ENCODE results near the gene PARD3.

The PARD3 gene

DNA sequence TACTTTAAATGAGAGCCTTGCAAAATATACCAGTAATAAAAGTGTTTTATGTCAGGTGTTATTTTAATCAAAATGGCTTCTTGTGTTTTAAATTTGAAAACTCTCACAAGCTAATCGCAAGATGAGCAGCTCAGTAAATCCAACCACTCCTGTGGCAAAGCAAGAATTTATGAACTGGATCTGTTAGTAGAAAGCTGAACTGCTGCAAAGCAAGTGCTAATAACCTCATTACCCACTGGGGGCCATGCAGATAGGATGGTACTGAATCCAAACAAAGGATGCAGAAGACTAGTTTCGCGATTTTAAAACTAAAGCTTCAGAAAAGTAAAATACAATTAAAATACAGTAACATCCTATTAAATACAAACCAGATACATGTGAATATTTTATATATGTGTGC, 468.0 kb downstream of the PARD3 start:
- TF ChIP-seq TAF1 (IDR thresholded peaks at IDR 0.05; ENCODE audit: borderline replicate concordance, insufficient read depth, low read length): no peak
- no peak for TF ChIP-seq SIN3A (IDR thresholded peaks at IDR 0.05; ENCODE audit: borderline replicate concordance, insufficient read depth, low read length)
- no peak for TF ChIP-seq POLR2AphosphoS5 (IDR thresholded peaks at IDR 0.05; ENCODE audit: low read depth, low read length)
- TF ChIP-seq, protein P1, sequence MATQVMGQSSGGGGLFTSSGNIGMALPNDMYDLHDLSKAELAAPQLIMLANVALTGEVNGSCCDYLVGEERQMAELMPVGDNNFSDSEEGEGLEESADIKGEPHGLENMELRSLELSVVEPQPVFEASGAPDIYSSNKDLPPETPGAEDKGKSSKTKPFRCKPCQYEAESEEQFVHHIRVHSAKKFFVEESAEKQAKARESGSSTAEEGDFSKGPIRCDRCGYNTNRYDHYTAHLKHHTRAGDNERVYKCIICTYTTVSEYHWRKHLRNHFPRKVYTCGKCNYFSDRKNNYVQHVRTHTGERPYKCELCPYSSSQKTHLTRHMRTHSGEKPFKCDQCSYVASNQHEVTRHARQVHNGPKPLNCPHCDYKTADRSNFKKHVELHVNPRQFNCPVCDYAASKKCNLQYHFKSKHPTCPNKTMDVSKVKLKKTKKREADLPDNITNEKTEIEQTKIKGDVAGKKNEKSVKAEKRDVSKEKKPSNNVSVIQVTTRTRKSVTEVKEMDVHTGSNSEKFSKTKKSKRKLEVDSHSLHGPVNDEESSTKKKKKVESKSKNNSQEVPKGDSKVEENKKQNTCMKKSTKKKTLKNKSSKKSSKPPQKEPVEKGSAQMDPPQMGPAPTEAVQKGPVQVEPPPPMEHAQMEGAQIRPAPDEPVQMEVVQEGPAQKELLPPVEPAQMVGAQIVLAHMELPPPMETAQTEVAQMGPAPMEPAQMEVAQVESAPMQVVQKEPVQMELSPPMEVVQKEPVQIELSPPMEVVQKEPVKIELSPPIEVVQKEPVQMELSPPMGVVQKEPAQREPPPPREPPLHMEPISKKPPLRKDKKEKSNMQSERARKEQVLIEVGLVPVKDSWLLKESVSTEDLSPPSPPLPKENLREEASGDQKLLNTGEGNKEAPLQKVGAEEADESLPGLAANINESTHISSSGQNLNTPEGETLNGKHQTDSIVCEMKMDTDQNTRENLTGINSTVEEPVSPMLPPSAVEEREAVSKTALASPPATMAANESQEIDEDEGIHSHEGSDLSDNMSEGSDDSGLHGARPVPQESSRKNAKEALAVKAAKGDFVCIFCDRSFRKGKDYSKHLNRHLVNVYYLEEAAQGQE (IDR thresholded peaks at IDR 0.05; ENCODE audit: insufficient read depth in 1 of 2, low read depth in 2 of 2, low read length in 2 of 2): no peak
- TF ChIP-seq FOXP2 (optimal IDR thresholded peaks at IDR 0.05; ENCODE audit: borderline replicate concordance, extremely low read depth, extremely low read length, insufficient read depth): no peak

DNA sequence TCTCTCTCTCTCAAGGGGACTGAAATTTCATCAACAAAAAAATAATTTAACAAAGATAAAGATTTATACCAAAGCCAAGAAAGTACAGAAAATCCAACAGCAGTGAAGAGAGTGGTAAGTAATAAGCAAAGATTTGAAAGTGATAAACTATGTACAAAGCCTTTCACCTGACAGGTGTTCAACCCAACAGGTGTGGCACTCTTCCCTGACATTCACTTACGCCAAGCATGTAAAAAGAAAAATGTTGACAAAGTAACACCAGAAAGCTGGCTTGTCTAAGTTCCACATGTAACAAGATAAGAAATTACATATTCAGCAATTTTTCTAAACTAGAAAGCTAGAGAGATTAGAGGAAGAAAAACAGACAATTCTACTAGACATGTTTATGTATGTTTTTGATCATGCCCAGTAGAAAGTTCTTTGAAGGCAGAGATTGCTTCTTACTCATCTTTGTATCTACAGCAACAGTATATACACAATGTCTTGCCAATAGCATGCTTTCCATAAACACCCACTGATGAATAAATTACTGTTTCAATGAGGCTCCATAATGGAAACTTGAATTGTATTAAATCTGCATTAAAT, 468.5 kb downstream of the PARD3 start:
- TF ChIP-seq SIN3A (IDR thresholded peaks at IDR 0.05; ENCODE audit: borderline replicate concordance, insufficient read depth, low read length) (no peak), POLR2AphosphoS5 (IDR thresholded peaks at IDR 0.05; ENCODE audit: low read depth, low read length) (no peak), TAF1 (IDR thresholded peaks at IDR 0.05; ENCODE audit: borderline replicate concordance, insufficient read depth, low read length) (no peak), FOXP2 (optimal IDR thresholded peaks at IDR 0.05; ENCODE audit: borderline replicate concordance, extremely low read depth, extremely low read length, insufficient read depth) (no peak)
- TF ChIP-seq, protein P1 (IDR thresholded peaks at IDR 0.05; ENCODE audit: insufficient read depth in 1 of 2, low read depth in 2 of 2, low read length in 2 of 2): no peak

DNA sequence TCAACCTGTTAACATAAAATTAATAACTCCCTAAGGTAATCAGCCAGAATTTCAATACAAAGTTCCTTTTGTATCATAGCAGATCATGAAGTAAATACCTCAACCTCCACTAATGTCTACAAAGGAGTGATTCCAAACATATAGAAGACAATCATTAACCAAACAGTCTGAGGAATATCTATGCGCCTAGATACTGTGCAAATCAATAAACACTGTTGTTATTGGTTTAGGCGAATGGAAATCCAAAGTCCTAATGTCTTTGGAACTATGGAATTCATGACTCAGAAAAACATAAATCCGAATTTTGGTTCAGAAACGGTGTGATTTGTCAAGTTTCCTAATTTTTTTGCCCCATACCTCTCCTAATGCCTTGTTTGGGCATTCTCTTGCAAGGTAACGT, 469.7 kb downstream of the PARD3 start:
- TF ChIP-seq FOXP2 (optimal IDR thresholded peaks at IDR 0.05; ENCODE audit: borderline replicate concordance, extremely low read depth, extremely low read length, insufficient read depth) (no peak), SIN3A (IDR thresholded peaks at IDR 0.05; ENCODE audit: borderline replicate concordance, insufficient read depth, low read length) (no peak), TAF1 (IDR thresholded peaks at IDR 0.05; ENCODE audit: borderline replicate concordance, insufficient read depth, low read length) (no peak), POLR2AphosphoS5 (IDR thresholded peaks at IDR 0.05; ENCODE audit: low read depth, low read length) (no peak)
- TF ChIP-seq, protein P1 (IDR thresholded peaks at IDR 0.05; ENCODE audit: insufficient read depth in 1 of 2, low read depth in 2 of 2, low read length in 2 of 2): no peak

DNA sequence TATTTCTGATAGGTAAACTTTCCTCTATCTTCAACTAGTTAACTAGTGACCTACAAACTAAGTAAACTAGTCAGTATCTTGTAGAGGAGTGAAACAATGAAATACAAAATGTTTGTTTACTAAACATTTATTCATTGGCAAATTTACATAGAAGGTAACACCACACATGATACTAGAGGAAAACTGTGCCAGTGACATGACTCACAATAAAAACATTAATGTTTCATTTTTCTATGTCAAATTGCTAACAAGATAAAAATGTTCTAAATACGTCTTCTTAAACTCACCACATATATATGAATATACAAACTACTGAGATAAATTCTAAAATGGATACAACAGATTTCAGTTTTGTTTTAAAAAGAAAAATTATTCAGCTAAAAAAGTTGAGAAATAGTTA, 471.3 kb downstream of the PARD3 start:
- TF ChIP-seq FOXP2 (optimal IDR thresholded peaks at IDR 0.05; ENCODE audit: borderline replicate concordance, extremely low read depth, extremely low read length, insufficient read depth): no peak
- TF ChIP-seq POLR2AphosphoS5 (IDR thresholded peaks at IDR 0.05; ENCODE audit: low read depth, low read length): no peak
- TF ChIP-seq, protein P1 (IDR thresholded peaks at IDR 0.05; ENCODE audit: insufficient read depth in 1 of 2, low read depth in 2 of 2, low read length in 2 of 2): no peak
- no peak for TF ChIP-seq SIN3A (IDR thresholded peaks at IDR 0.05; ENCODE audit: borderline replicate concordance, insufficient read depth, low read length)
- no peak for TF ChIP-seq TAF1 (IDR thresholded peaks at IDR 0.05; ENCODE audit: borderline replicate concordance, insufficient read depth, low read length)
